GM12891 (cell line): Measurements from ENCODE around the gene CCDC83.
"Not testable (repeated sequence)": the region's sequence is repeated elsewhere in the genome, so short reads cannot be mapped to it uniquely, and the experiment has no call there.

Source experiments
- DNase-seq: peaks from one replicate; pipeline ENCODE4 v3.0.0; 2011; ENCODE audit warnings: low spot score; ENCODE audit not compliant: insufficient read length
- FAIRE-seq: peaks from 2 replicates; lab custom pipeline; 2011; peaks lifted over from hg19 to GRCh38; lab: Jason Lieb, UNC
- PAX5 ChIP-seq: IDR thresholded peaks from 2 replicates; pipeline ENCODE4 v1.6.1; 2011; ENCODE audit warnings: low read length, moderate library complexity, mild to moderate bottlenecking; ENCODE audit not compliant: insufficient read depth, severe bottlenecking
- POLR2A ChIP-seq: IDR thresholded peaks from 2 replicates; pipeline ENCODE4 v1.6.1; 2011; ENCODE audit warnings: low read depth, low read length, control low read depth
- POLR2AphosphoS5 ChIP-seq: IDR thresholded peaks from 2 replicates; pipeline ENCODE4 v1.6.1; 2011; ENCODE audit warnings: low read depth, low read length, control low read depth
- POU2F2 ChIP-seq: IDR thresholded peaks from 2 replicates; pipeline ENCODE4 v1.6.1; 2011; ENCODE audit warnings: low read depth, mild to moderate bottlenecking, control low read depth, low read length, moderate library complexity
- SPI1 ChIP-seq: IDR thresholded peaks from 2 replicates; pipeline ENCODE4 v1.6.1; 2011; ENCODE audit warnings: low read depth, low read length, control low read depth
- TAF1 ChIP-seq: IDR thresholded peaks from 2 replicates; pipeline ENCODE4 v1.6.1; 2011; ENCODE audit warnings: low read depth, low read length, control low read depth

The CCDC83 gene

DNA sequence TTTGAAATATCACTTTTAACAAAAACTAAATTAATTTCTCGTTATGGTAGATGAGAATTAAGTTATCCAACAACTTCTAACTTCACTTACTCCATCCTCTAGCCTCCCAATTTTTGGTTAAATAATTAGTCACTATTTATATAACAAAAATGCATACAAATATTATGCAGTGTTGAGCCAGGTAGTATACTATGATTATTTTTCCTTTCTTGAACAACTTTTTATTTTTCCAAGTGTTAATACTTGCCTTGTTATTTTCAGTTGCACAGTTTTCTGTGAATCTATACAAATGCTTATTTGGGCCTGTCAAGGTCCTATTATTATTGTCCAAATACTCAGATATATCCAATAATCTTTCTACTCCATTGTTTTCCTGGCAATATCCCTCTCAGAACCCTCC lies 19.9 kb upstream of the CCDC83 start:
- DNase-seq (no peak), FAIRE-seq (no peak)

DNA sequence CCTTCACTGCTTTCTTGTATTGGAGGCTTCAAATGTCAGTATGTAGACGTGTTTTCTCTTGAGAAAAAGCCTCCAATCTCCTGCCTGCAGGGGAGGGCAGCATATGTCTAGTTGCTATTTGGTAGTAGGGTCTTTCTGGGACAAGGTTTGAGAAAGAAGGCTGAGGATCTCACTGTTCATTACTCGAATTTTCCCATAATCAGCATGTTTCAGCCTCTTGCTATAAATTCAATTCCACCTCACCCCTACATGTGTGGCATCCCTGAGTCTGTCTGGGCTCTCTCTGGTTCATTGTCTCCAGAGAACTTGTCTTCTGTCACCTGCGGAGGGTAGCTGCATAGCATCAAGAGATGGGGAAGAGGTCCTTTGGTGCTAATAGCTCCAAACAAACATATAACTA lies 19.5 kb upstream of the CCDC83 start:
- FAIRE-seq (no peak), DNase-seq (no peak)
- TF ChIP-seq POLR2A (no peak), POLR2AphosphoS5 (no peak), POU2F2 (no peak)

More for the DNA sequence above, 19.9 kb upstream of the CCDC83 start:
- no peak for TF ChIP-seq POU2F2

DNA sequence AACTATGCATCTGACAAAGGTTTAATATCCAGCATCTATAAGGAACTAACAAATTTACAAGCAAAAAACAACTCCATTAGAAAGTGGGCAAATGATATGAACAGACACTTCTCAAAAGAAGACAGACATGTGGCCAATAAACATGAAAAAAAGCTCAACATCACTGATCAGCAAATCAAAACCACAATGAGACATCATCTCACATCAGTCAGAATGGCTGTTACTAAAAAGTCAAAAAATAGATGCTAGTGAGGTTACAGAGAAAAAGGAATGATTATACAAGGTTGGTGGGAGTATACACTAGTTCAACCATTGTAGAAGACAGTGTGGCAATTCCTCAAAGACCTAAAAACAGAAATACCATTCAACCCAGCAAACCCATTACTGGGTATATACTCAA lies 14.3 kb upstream of the CCDC83 start:
- not testable (repeated sequence) for FAIRE-seq, DNase-seq

DNA sequence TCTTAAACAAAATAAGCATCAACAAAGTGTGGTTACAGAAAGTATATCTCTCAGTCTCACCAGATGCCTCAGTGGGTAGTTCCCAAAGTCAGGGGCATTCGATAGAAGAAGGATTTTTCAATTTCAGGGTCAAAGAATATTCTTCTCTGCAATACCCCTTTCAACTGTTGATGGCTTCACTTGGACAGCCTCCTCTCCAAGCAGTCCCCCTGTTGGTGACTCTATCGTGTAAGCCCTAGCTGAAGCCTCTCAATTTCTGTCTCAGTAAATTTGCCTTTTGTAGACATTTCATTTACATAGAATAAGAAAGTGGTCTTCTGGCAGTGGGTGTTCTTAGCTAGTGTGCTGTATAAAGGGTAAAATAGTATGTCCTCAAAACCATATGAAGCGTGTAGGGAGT lies 11.3 kb upstream of the CCDC83 start:
- TF ChIP-seq POLR2AphosphoS5 (no peak), POU2F2 (no peak), SPI1 (no peak), TAF1 (no peak), POLR2A (no peak), PAX5 (no peak)
- FAIRE-seq (no peak), DNase-seq (no peak)

DNA sequence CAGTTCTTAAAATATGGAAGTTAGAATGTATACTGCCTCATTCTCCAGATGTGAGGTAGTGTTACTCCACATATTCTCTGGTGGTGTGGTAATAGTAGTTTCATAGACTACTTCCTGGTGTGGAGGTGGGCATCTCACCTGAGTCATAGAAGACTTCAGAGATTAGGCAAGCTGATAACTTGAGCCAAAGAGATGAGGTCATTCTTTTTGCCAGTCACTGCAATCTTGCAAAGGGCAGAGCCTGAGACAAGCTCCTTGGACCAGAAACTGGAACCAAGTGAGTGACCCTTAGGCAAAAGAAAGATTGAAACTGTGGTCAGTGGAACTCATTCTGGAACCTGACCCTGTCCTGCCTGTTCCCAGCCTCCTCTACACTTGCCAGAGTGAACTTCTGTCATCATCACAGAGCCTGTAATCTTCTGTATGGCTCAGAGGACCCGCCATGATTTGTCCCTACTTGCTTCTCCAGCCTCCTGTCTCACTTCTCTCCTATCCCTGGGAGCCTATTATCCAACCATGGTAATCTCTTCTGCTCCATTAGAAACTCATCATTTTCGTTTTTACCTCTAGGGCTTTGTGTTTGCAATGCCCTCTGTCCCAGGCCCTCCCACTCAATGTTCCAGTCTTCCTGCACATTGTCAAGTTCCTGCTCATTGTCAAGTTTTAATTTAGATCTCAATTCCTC lies 10.6 kb upstream of the CCDC83 start:
- TF ChIP-seq TAF1 (no peak), PAX5 (no peak), POLR2A (no peak)
- FAIRE-seq = no peak
- no peak for DNase-seq

DNA sequence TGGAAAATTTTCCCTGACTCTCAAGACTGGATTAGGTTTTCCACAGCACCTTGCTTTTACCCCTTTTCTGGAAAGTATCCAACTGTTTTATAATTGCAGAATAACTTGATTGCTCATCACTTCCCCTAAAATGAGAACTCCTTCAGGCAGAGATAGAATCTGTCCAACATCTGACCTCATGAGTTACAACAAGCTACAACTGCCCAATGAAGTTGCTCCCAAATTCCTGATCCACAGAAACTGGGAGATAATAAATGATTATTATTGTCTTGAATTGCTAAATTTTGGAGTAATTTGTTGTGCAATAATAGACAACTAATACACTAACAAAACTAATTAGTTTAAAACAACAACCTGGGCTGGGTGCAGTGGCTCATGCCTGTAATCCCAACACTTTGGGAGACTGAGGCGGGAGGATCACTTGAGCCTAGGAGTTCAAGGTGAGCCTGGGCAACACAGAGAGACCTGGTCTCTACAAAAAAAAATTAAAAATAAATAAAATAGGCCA lies 10.0 kb upstream of the CCDC83 start:
- TF ChIP-seq POLR2AphosphoS5 = no peak
- TF ChIP-seq PAX5 = no peak
- no peak for TF ChIP-seq SPI1
- TF ChIP-seq POU2F2 = no peak
- no peak for TF ChIP-seq TAF1
- TF ChIP-seq POLR2A = no peak
- no peak for DNase-seq
- FAIRE-seq = no peak

DNA sequence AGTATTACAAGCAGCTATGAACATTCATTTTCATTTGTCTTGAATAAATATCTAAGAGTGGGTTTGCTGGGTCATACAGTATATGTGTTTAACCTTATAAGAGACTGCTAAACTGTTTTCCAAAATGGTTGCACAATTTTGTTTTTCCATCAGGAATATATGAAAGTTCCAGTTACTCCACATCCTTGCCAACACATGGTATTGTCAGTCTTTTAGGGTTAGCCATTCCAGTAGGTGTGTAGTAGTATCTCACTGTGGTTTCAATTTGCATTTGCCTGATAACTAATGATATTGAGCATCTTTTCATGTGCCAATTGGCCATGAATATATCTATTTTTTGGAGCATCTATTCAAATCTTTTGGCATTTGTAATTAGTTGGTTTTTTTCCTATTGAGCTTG lies 7.7 kb upstream of the CCDC83 start:
- DNase-seq = no peak
- TF ChIP-seq PAX5 (no peak), POLR2AphosphoS5 (no peak), SPI1 (no peak), POLR2A (no peak), TAF1 (no peak), POU2F2 (no peak)
- FAIRE-seq = no peak

DNA sequence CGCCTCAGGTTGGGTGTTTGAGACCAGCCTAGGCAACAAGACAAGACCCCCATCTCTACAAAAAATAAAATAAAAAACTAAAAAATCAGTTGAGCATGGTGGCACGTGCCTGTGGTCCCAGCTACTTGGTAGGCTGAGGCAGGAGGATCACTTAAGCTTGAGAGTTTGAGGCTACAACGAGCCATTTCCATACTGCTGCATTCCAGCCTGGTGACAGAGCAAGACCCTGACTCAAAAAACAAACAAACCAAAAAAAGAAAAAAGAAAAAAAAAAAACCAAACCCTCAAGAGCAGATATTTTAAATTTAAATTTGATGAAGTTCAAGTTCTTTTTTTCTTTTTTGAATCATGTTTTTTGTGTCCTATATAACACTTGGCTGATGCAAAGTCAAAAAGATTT lies 7.2 kb upstream of the CCDC83 start:
- no peak for DNase-seq
- FAIRE-seq = no peak
- no peak for TF ChIP-seq POLR2A
- no peak for TF ChIP-seq TAF1
- TF ChIP-seq POU2F2 = no peak
- TF ChIP-seq PAX5 = no peak
- TF ChIP-seq SPI1 = no peak
- no peak for TF ChIP-seq POLR2AphosphoS5

DNA sequence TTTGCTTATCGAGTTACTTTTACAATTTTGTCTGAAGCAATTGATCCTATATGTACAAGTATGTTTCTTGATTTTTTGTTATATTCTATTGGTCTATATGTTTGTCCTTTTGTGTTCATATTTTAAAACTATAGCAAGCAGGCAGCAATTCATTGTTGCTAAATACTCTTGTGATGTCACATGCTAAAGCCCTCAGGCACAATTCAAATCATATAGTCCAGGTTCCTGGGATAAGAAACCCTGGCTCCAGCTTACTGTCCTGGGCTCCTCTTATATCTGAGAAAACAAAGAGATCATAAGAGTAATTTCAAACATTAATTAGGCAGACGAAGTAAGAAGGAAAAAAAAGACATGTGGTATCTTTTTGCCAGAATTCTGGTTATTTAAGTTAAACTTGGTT lies 6.6 kb upstream of the CCDC83 start:
- FAIRE-seq = no peak

DNA sequence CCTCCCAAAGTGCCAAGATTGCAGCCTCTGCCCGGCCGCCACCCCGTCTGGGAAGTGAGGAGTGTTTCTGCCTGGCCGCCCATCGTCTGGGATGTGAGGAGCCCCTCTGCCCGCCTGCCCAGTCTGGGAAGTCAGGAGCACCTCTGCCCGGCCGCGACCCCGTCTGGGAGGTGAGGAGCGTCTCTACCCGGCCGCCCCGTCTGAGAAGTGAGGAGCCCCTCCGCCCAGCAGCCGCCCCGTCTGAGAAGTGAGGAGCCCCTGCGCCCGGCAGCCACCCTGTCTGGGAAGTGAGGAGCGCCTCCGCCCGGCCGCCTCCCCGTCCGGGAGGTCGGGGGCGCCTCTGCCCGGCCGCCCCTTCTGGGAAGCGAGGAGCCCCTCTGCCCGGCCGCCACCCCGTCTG lies 2.4 kb upstream of the CCDC83 start:
- not testable (repeated sequence) for DNase-seq, FAIRE-seq

More for the DNA sequence above, 6.6 kb upstream of the CCDC83 start:
- no peak for TF ChIP-seq PAX5
- no peak for DNase-seq

DNA sequence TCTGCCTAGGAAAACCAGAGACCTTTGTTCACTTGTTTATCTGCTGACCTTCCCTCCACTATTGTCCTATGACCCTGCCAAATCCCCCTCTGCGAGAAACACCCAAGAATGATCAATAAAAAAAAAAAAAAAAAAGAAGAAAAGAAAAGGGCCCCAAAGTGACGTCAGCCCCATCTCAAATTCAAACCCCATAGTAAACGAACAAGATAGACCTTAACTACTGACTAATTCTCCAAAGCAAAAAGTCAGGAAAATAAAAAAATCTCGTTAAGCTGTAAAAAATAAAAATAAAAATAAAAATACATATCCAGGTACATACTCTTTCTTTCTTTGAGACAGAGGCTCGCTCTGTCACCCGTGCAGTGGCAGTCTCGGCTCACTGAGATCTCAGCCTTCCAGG lies 1.6 kb upstream of the CCDC83 start:
- DNase-seq, FAIRE-seq: not testable (repeated sequence)

DNA sequence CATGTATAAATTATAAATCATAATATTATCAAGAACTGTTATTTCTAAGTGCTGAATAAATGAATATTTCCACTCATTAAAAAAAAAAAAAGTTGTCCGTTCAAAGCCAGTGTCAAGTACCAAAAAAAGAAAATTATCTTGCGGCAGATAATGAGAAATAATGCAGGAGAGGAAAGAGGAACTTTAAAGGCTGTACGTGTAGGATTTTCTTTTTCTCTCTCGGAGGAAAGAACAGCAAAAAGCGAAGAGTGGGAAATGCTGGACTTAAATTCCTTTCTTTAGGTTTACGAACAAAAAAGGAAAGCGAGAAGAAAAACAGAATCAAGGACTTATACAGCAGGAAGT lies 999 bp upstream of the CCDC83 start:
- TF ChIP-seq PAX5 = no peak
- TF ChIP-seq POLR2AphosphoS5 = no peak
- no peak for TF ChIP-seq POU2F2
- no peak for TF ChIP-seq TAF1
- TF ChIP-seq SPI1 = no peak
- TF ChIP-seq POLR2A = no peak
- FAIRE-seq = no peak
- no peak for DNase-seq
